ENCODE measurements around the gene PTPRN.

DNA sequence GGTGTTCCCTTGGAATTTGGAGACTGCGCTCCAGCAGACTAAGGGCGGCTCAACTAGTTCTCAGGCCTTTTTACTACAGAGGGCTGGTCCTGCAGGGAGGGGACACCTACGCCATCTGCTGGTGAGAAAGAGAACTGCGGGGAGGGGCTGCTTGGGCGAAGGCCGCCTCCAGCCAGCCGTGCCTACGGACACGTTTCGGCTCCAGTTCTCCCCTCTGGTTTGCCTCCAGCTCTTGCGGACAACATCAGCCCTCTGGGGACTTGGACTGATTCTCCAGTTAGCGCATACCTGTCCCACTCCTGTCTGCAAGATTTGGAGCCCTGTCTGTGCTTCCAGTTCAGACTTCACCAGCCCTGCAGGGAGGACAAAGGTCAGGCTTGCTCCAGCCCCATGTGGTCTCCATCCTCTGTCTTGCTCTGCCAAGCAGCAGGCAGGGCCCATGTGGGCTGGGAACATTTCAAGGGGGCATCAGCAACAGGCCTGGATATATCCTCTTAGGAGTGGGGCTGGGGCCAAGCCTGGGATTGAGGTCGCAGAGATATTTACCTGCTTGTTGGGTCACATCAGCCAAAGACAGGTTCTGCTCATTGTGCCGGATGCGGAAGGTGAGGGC is 10.3 kb downstream of the PTPRN start:
- TF ChIP-seq, protein P1, sequence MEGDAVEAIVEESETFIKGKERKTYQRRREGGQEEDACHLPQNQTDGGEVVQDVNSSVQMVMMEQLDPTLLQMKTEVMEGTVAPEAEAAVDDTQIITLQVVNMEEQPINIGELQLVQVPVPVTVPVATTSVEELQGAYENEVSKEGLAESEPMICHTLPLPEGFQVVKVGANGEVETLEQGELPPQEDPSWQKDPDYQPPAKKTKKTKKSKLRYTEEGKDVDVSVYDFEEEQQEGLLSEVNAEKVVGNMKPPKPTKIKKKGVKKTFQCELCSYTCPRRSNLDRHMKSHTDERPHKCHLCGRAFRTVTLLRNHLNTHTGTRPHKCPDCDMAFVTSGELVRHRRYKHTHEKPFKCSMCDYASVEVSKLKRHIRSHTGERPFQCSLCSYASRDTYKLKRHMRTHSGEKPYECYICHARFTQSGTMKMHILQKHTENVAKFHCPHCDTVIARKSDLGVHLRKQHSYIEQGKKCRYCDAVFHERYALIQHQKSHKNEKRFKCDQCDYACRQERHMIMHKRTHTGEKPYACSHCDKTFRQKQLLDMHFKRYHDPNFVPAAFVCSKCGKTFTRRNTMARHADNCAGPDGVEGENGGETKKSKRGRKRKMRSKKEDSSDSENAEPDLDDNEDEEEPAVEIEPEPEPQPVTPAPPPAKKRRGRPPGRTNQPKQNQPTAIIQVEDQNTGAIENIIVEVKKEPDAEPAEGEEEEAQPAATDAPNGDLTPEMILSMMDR (optimal IDR thresholded peaks at IDR 0.05 in 1 of 3, IDR thresholded peaks at IDR 0.05 in 1 of 3, conservative IDR thresholded peaks at IDR 0.05 in 1 of 3; ENCODE audit: extremely low read depth in 1 of 3, insufficient read depth in 2 of 3, low read length in 3 of 3), result peak in 2 of 3 experiments; percentile 98 to 100
- TF ChIP-seq EZH2 (IDR thresholded peaks at IDR 0.05; ENCODE audit: low read length), result no peak

Measured in keratinocyte (primary cell).